Measurements from ENCODE around the gene CCSER2.

DNA sequence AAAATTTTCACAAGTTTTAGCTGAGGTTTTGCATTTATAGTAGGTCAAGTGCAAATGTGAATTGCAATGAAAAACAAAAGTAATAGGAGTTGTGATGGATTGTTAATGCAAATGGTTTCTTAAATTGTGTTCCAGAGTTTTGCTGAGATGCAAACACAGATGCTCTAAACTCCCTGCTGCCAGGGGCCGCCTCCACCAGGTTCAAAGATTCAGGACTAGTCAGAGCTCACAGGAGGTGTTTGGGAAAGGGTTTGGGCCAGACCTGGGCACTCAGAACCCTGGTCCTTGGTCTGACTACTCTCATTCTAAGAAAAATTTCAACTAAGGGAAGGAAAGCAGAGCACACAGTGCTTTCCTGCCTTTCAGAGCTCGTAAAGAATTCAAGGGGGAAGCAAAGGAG is 193.1 kb downstream of the CCSER2 start:
- TF ChIP-seq POLR2A (IDR thresholded peaks at IDR 0.05; ENCODE audit: borderline replicate concordance, extremely low read depth, insufficient read depth, insufficient read length) (no peak), POLR2AphosphoS5 (IDR thresholded peaks at IDR 0.05; ENCODE audit: low read depth, low read length) (no peak), CEBPB (IDR thresholded peaks at IDR 0.05; ENCODE audit: low read depth) (no peak), SP1 (IDR thresholded peaks at IDR 0.05; ENCODE audit: low read depth) (no peak)
- TF ChIP-seq, protein P1, sequence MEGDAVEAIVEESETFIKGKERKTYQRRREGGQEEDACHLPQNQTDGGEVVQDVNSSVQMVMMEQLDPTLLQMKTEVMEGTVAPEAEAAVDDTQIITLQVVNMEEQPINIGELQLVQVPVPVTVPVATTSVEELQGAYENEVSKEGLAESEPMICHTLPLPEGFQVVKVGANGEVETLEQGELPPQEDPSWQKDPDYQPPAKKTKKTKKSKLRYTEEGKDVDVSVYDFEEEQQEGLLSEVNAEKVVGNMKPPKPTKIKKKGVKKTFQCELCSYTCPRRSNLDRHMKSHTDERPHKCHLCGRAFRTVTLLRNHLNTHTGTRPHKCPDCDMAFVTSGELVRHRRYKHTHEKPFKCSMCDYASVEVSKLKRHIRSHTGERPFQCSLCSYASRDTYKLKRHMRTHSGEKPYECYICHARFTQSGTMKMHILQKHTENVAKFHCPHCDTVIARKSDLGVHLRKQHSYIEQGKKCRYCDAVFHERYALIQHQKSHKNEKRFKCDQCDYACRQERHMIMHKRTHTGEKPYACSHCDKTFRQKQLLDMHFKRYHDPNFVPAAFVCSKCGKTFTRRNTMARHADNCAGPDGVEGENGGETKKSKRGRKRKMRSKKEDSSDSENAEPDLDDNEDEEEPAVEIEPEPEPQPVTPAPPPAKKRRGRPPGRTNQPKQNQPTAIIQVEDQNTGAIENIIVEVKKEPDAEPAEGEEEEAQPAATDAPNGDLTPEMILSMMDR (IDR thresholded peaks at IDR 0.05 in 2 of 3, conservative IDR thresholded peaks at IDR 0.05 in 1 of 3; ENCODE audit: borderline replicate concordance in 1 of 3, insufficient read depth in 1 of 3, low read depth in 2 of 3, low read length in 2 of 3) = no peak
- TF ChIP-seq, protein P2, sequence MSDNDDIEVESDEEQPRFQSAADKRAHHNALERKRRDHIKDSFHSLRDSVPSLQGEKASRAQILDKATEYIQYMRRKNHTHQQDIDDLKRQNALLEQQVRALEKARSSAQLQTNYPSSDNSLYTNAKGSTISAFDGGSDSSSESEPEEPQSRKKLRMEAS (IDR thresholded peaks at IDR 0.05) = no peak
